Endothelial cell of umbilical vein (primary cell): ENCODE results near the gene AHNAK2.

Experiments
- CTCF ChIP-seq, 2 donors: IDR thresholded peaks; 1 replicate in 1 of 2; 2 replicates in 1 of 2; pipeline ENCODE4 v1.5.1; 2011; ENCODE audit warnings: low read length in 2 of 2, mild to moderate bottlenecking in 2 of 2, moderate library complexity in 2 of 2, control low read depth in 1 of 2, inconsistent platforms in 1 of 2, low read depth in 1 of 2; ENCODE audit not compliant: insufficient read depth in 1 of 2; ENCODE audit errors: extremely low read depth in 1 of 2
- EZH2 ChIP-seq: IDR thresholded peaks from 2 replicates; pipeline ENCODE4 v1.6.1; 2012; ENCODE audit warnings: borderline replicate concordance, low read depth, mild to moderate bottlenecking, moderate library complexity, low read length, inconsistent platforms; ENCODE audit not compliant: severe bottlenecking
- JUN ChIP-seq: IDR thresholded peaks from 2 replicates; pipeline ENCODE4 v1.6.1; 2011; ENCODE audit warnings: borderline replicate concordance, low read depth; ENCODE audit not compliant: insufficient read length, insufficient read depth
- POLR2A ChIP-seq: IDR thresholded peaks from 2 replicates; pipeline ENCODE4 v1.6.1; 2012; ENCODE audit warnings: low read depth, mild to moderate bottlenecking, control low read depth, low read length

- TF ChIP-seq CTCF (IDR thresholded peaks at IDR 0.05; ENCODE audit: extremely low read depth in 1 of 2, insufficient read depth in 1 of 2, low read depth in 1 of 2, low read length in 2 of 2) (no peak), POLR2A (no peak), JUN (no peak), EZH2 (no peak)
Observed at GRCh38 chr14:104980611-104981531, 2.7 kb upstream of the AHNAK2 start.
